Measurements from ENCODE around the gene PEAK3.

- TF ChIP-seq POLR2AphosphoS5 (IDR thresholded peaks at IDR 0.05) (no peak), CTCF (IDR thresholded peaks at IDR 0.05) (peak in 1 of 6 experiments; percentile 10)
Observed at GRCh38 chr19:2240881-2241760, 40.9 kb downstream of the PEAK3 start.

All from upper lobe of left lung (tissue), 4 donors.